Thyroid gland (tissue), 4 donors: Measurements from ENCODE around the gene DPP10. TPM values are rescaled to one million over a fixed set of nuclear protein-coding genes. Genes with fewer than 3 reads are reported as not detected.

ENCODE experiments used
- DNase-seq, 2 donors: peaks; one replicate each; pipeline ENCODE4 v3.0.0-alpha.2; 2019
- H3K27ac ChIP-seq, 3 donors: fragments of 200-600 bp; sonication (generic); 1 replicate in 2 of 3; 2 replicates in 1 of 3; pipeline ENCODE4 v1.5.1; 2016 to 2019; ENCODE audit warnings: mild to moderate bottlenecking in 1 of 3, moderate library complexity in 1 of 3
- H3K27me3 ChIP-seq: fragments of 200-600 bp; sonication (generic); one replicate; pipeline ENCODE4 v1.5.1; 2019
- H3K36me3 ChIP-seq, 2 donors: fragments of 200-600 bp; sonication (generic); one replicate each; pipeline ENCODE4 v1.5.1; 2016 to 2019
- H3K4me1 ChIP-seq, 2 donors: fragments of 200-600 bp; sonication (generic); one replicate each; pipeline ENCODE4 v1.5.1; 2017 to 2019
- H3K4me3 ChIP-seq, 3 donors: fragments of 200-600 bp; sonication (generic); replicated peaks in 1 of 3; 1 replicate in 2 of 3; 2 replicates in 1 of 3; pipeline ENCODE4 v1.5.1; 2016; ENCODE audit warnings: mild to moderate bottlenecking in 1 of 3
- H3K9me3 ChIP-seq: fragments of 200-600 bp; sonication (generic); one replicate; pipeline ENCODE4 v1.5.1; 2017
- POLR2A ChIP-seq, 2 donors: fragments of 450-650 bp; IDR thresholded peaks; one replicate each; pipeline ENCODE4 v1.6.1; 2017; ENCODE audit warnings: antibody characterized with exemption in 2 of 2, mild to moderate bottlenecking in 2 of 2, moderate library complexity in 1 of 2
- WGBS, 2 donors: methylation state at CpG; one replicate each; pipeline ENCODE4 v1.1.5; 2017; 5-methylcytosine and 5-hydroxymethylcytosine counted together
- intact Hi-C: fragments of 100-400 bp; cut with DNase I; formaldehyde crosslinking; loops from one replicate; pipeline ENCODE4 v1.15.1; 2023
- total RNA-seq, 4 donors: library from RNA; depleted of rRNA; stranded (reverse); fragments of >200 nt; gene quantifications; one replicate each; pipeline ENCODE4 v1.2.3, GENCODE V29; 2016
- TF ChIP-seq, protein P1 (sequence below), 6 experiments: fragments of 200-600 bp in 3 of 6; fragments of 450-650 bp in 3 of 6; sonication (generic) in 3 of 6; IDR thresholded peaks; one replicate each; pipeline ENCODE4 v1.5.1; 2016 to 2019; ENCODE audit warnings: antibody characterized with exemption in 6 of 6, mild to moderate bottlenecking in 2 of 6, inconsistent platforms in 1 of 6, moderate library complexity in 1 of 6

The DPP10 gene
- total RNA-seq, 4 donors from 2014 or later = 0.63 to 1.3 TPM; not detected in 2

DNA sequence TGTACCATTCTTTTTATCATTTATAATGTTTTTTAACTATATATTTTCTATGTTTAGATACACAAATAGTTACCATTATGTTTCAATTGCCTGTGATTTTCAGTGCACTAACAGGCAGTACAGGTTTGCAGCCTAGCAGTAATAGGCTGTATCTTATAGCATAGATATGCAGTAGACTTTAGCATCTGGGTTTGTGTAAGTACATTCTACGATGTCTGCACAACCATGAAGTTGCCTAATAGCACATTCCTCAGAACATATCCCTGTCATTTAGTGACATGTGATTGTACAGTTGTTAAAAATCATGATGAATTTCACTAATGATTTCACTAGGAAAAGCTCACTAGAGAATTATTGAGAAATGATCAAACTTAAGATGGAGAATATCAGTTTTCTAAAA lies 884.6 kb downstream of the DPP10 start:
- no peak for DNase-seq
- WGBS, 2 donors = 74 to 75% methylated on average over 1 of the region's 1 CpG
- Histone ChIP-seq H3K27me3 (no peaks in the 10 kb centered on the region), H3K36me3 (no peaks in the 10 kb centered on the region), H3K4me1 (no peaks in the 10 kb centered on the region), H3K4me3 (no peak overlapping the region), H3K27ac (no peak overlapping the region), H3K9me3 (no peaks in the 10 kb centered on the region)
- no peak for TF ChIP-seq POLR2A (IDR thresholded peaks at IDR 0.05)
- TF ChIP-seq, protein P1, sequence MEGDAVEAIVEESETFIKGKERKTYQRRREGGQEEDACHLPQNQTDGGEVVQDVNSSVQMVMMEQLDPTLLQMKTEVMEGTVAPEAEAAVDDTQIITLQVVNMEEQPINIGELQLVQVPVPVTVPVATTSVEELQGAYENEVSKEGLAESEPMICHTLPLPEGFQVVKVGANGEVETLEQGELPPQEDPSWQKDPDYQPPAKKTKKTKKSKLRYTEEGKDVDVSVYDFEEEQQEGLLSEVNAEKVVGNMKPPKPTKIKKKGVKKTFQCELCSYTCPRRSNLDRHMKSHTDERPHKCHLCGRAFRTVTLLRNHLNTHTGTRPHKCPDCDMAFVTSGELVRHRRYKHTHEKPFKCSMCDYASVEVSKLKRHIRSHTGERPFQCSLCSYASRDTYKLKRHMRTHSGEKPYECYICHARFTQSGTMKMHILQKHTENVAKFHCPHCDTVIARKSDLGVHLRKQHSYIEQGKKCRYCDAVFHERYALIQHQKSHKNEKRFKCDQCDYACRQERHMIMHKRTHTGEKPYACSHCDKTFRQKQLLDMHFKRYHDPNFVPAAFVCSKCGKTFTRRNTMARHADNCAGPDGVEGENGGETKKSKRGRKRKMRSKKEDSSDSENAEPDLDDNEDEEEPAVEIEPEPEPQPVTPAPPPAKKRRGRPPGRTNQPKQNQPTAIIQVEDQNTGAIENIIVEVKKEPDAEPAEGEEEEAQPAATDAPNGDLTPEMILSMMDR (IDR thresholded peaks at IDR 0.05) = no peak
- intact Hi-C loops = no loop called here

GRCh38 chr2:115359550-115359949 lies 917.1 kb downstream of the DPP10 start:
- intact Hi-C loops = no loop called here
- Histone ChIP-seq H3K9me3 (no peaks in the 10 kb centered on the region), H3K27ac (no peak overlapping the region), H3K4me3 (no peak overlapping the region), H3K27me3 (no peaks in the 10 kb centered on the region), H3K4me1 (no peaks in the 10 kb centered on the region), H3K36me3 (no peaks in the 10 kb centered on the region)
- TF ChIP-seq, protein P1 (IDR thresholded peaks at IDR 0.05) = no peak
- TF ChIP-seq POLR2A (IDR thresholded peaks at IDR 0.05) = no peak
- DNase-seq = no peak

DNA sequence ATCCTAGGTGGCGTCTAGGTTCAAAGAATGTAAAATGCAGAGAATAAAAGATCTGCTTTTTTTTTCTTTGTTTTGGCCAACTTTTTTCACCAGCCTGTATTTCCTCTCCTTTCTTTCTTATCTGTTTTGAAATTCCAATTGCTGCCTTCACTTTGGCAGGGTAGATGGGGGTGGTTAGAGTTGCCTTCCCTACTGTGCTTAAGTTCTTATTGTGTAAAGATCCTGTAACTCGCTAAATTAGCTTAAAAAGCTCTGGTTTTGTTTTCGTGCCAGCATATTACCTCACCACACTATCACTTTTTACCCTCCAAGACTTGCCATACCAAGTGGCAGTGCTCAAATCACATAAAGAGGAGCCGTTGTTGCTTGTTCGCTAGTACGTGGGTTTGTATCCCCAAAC lies 921.7 kb downstream of the DPP10 start:
- WGBS, 2 donors = 61 to 79% methylated on average over 6 of the region's 6 CpGs
- no peak overlapping the region for H3K4me3 ChIP-seq
- H3K27me3 ChIP-seq = no peaks in the 10 kb centered on the region
- H3K27ac ChIP-seq = no peak overlapping the region
- no peaks in the 10 kb centered on the region for H3K9me3 ChIP-seq
- intact Hi-C loops = no loop called here
- no peak for TF ChIP-seq POLR2A (IDR thresholded peaks at IDR 0.05)
- TF ChIP-seq, protein P1 (IDR thresholded peaks at IDR 0.05) = no peak
- H3K36me3 ChIP-seq = no peaks in the 10 kb centered on the region
- no peaks in the 10 kb centered on the region for H3K4me1 ChIP-seq
- no peak for DNase-seq

DNA sequence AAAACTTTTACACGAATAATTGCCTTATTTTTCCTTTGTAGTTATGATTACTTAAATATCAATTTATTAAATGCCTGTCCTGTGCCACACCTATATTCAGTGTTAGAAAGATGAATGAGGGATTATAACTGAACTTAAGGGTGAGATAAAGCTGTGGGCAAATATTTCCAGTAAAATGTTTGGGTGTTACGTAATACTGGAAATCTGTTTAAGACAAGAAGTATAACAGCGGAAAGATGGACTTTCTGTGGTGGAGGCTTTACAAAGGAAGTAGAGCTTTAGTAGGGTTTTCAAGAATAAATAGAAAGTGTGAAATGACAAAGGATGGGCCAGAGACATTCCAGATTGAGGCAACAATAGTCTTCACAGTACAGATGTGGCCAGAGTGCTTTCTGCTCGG lies 927.0 kb downstream of the DPP10 start:
- intact Hi-C loops = no loop called here
- 90 to 93% methylated on average over 4 of the region's 4 CpGs for WGBS, 2 donors
- Histone ChIP-seq H3K4me1 (no peaks in the 10 kb centered on the region), H3K9me3 (no peaks in the 10 kb centered on the region), H3K36me3 (no peaks in the 10 kb centered on the region), H3K27me3 (no peaks in the 10 kb centered on the region), H3K4me3 (no peak overlapping the region), H3K27ac (no peak overlapping the region)
- no peak for DNase-seq
- TF ChIP-seq, protein P1 (IDR thresholded peaks at IDR 0.05) = no peak
- TF ChIP-seq POLR2A (IDR thresholded peaks at IDR 0.05) = no peak

- Histone ChIP-seq H3K27me3 (no peaks in the 10 kb centered on the region), H3K4me3 (no peak overlapping the region), H3K9me3 (no peaks in the 10 kb centered on the region), H3K27ac (no peak overlapping the region), H3K36me3 (no peaks in the 10 kb centered on the region), H3K4me1 (no peaks in the 10 kb centered on the region)
- no peak for DNase-seq
- intact Hi-C loops = no loop called here
- no peak for TF ChIP-seq POLR2A (IDR thresholded peaks at IDR 0.05)
- TF ChIP-seq, protein P1 (IDR thresholded peaks at IDR 0.05) = no peak
- 85 to 87% methylated on average over 1 of the region's 1 CpG for WGBS, 2 donors
Observed at GRCh38 chr2:115374981-115375380, 932.5 kb downstream of the DPP10 start.
